PC-3 (cell line): ENCODE results near the gene DLD. TPM values are rescaled to one million over a fixed set of nuclear protein-coding genes. Genes with fewer than 3 reads are reported as not detected.
A peak's percentile ranks its signal among the peaks of the same experiment; 100 is the strongest.
"Not testable (repeated sequence)": the region's sequence is repeated elsewhere in the genome, so short reads cannot be mapped to it uniquely, and the experiment has no call there.

Experiments used
- ATAC-seq: fragments of 200-7000 bp; cut with Tn5 transposase; 2 replicates; pipeline ENCODE4 v1.9.1; 2020; ENCODE audit warnings: mild to moderate bottlenecking, moderate library complexity
- BruUV-seq: library from RNA; stranded (reverse); fragments of 400-500 nt; replicated peaks from 2 replicates; lab custom pipeline; 2021; lab: Mats Ljungman, UMichigan
- CTCF ChIA-PET: fragments of 300-600 bp; sonication (Branson Sonifier 250); formaldehyde crosslinking; loops from one replicate; lab custom pipeline; 2022; ENCODE audit warnings: antibody characterized with exemption; lab: Charles Lee
- POLR2A ChIA-PET: fragments of 300-600 bp; sonication (Branson Sonifier 250); formaldehyde crosslinking; loops from one replicate; lab custom pipeline; 2022; ENCODE audit warnings: antibody characterized with exemption; ENCODE audit not compliant: unreplicated experiment; lab: Charles Lee
- DNase-seq: peaks from one replicate; pipeline ENCODE4 v3.0.0-alpha.2; 2015
- H2AFZ ChIP-seq: fragments of 300-600 bp; sonication (generic); 2 replicates; pipeline ENCODE4 v1.6.0; 2016; ENCODE audit warnings: antibody characterized with exemption, low read length
- H3F3A ChIP-seq: fragments of 300-600 bp; sonication (generic); one replicate; pipeline ENCODE4 v1.6.0; 2017; ENCODE audit warnings: antibody characterized with exemption, low read length, control low read depth, mild to moderate bottlenecking; ENCODE audit not compliant: unreplicated experiment
- H3K27ac ChIP-seq: fragments of 300-600 bp; sonication (generic); 2 replicates; pipeline ENCODE4 v1.5.1; 2016; ENCODE audit warnings: mild to moderate bottlenecking, low read length
- H3K27me3 ChIP-seq: fragments of 300-600 bp; sonication (generic); 2 replicates; pipeline ENCODE4 v1.6.1; 2016; ENCODE audit warnings: low read length, mixed read lengths
- H3K36me3 ChIP-seq: fragments of 300-600 bp; sonication (generic); 2 replicates; pipeline ENCODE4 v1.6.1; 2016; ENCODE audit warnings: low read depth, mixed run types, low read length, mixed read lengths
- H3K4me1 ChIP-seq: fragments of 300-600 bp; sonication (generic); 2 replicates; pipeline ENCODE4 v1.5.1; 2016; ENCODE audit warnings: low read length; ENCODE audit not compliant: insufficient read depth
- H3K4me2 ChIP-seq: fragments of 300-600 bp; sonication (generic); 2 replicates; pipeline ENCODE4 v1.6.0; 2016; ENCODE audit warnings: low read length
- H3K4me3 ChIP-seq: fragments of 300-600 bp; sonication (generic); 2 replicates; pipeline ENCODE4 v1.5.1; 2016; ENCODE audit warnings: mild to moderate bottlenecking, low read length, mixed read lengths
- H3K79me2 ChIP-seq: fragments of 300-600 bp; sonication (generic); 2 replicates; pipeline ENCODE4 v1.6.1; 2017; ENCODE audit warnings: low read length, mixed read lengths
- H3K9ac ChIP-seq: fragments of 300-600 bp; sonication (generic); 2 replicates; pipeline ENCODE4 v1.6.0; 2016; ENCODE audit warnings: mild to moderate bottlenecking, low read length
- H3K9me2 ChIP-seq: fragments of 300-600 bp; sonication (generic); replicated peaks from 2 replicates; pipeline ENCODE4 v1.6.1; 2016; ENCODE audit warnings: mixed run types, low read length, mixed read lengths
- H3K9me3 ChIP-seq: fragments of 300-600 bp; sonication (generic); 2 replicates; pipeline ENCODE4 v1.6.1; 2016; ENCODE audit warnings: low read length, mixed read lengths
- H4K20me1 ChIP-seq: fragments of 300-600 bp; sonication (generic); 2 replicates; pipeline ENCODE4 v1.6.1; 2016; ENCODE audit warnings: low read length, mixed read lengths
- CTCF ChIP-seq: fragments of 300-600 bp; sonication (generic); conservative IDR thresholded peaks from 2 replicates; pipeline ENCODE4 v1.5.1; 2017; ENCODE audit warnings: antibody characterized with exemption, low read depth, mild to moderate bottlenecking, low read length
- EZH2 ChIP-seq: fragments of 300-600 bp; sonication (generic); IDR thresholded peaks from one replicate; pipeline ENCODE4 v1.6.1; 2017; ENCODE audit warnings: antibody characterized with exemption, mild to moderate bottlenecking, low read length; ENCODE audit not compliant: unreplicated experiment
- EZH2phosphoT487 ChIP-seq: fragments of 300-600 bp; sonication (generic); IDR thresholded peaks from 2 replicates; pipeline ENCODE4 v1.6.1; 2018; ENCODE audit warnings: mild to moderate bottlenecking, antibody characterized with exemption, low read length, borderline replicate concordance
- intact Hi-C: fragments of 100-400 bp; cut with micrococcal nuclease; formaldehyde crosslinking; loops from 2 replicates; pipeline ENCODE4 v1.9.0; 2023
- total RNA-seq: library from RNA; depleted of rRNA; stranded (reverse); fragments of >200 nt; gene quantifications from 2 replicates; pipeline ENCODE4 v1.2.3, GENCODE V29; 2014

Gene DLD
- total RNA-seq, 1 experiment from 2014 or later: 64.0 TPM

- H2AFZ ChIP-seq: peak overlapping the region; percentile 96
- H3F3A ChIP-seq: no peaks in the 10 kb centered on the region
- peak overlapping the region; percentile 81 for H3K4me3 ChIP-seq
- ATAC-seq (peak; percentile 1; the same call in 1 of the 2 replicates), DNase-seq (peak; percentile 5)
- no peaks in the 10 kb centered on the region for H3K27me3 ChIP-seq
- peak overlapping the region; percentile 81 for H3K4me2 ChIP-seq
- POLR2A ChIA-PET: no interaction called here
- TF ChIP-seq CTCF: no peak
- no peak for TF ChIP-seq EZH2
- TF ChIP-seq EZH2phosphoT487: no peak
- H3K4me1 ChIP-seq: peaks cover 31% of the 10 kb centered on the region
- intact Hi-C loops: loop anchor here (5.0 to 10.0 kb wide), 3 partner anchors 112 to 204 kb away; partner anchors contain the start of gene LAMB1
- peaks cover 8% of the 10 kb centered on the region; the same call in 1 of the 2 replicates for H3K36me3 ChIP-seq
- H3K9me3 ChIP-seq: no peaks in the 10 kb centered on the region
- H3K9ac ChIP-seq: peak overlapping the region; percentile 88
- TSS peak; percentile 98 for BruUV-seq
- CTCF ChIA-PET: no interaction called here
- peak overlapping the region; percentile 71; the same call in 1 of the 2 replicates for H3K27ac ChIP-seq
- H3K9me2 ChIP-seq: no peaks in the 10 kb centered on the region
- H3K79me2 ChIP-seq: peaks cover 43% of the 10 kb centered on the region
- H4K20me1 ChIP-seq: peaks cover 4% of the 10 kb centered on the region; the same call in 1 of the 2 replicates
These were observed 456 bp upstream of the DLD start for GRCh38 chr7:107890493-107890961.

DNA sequence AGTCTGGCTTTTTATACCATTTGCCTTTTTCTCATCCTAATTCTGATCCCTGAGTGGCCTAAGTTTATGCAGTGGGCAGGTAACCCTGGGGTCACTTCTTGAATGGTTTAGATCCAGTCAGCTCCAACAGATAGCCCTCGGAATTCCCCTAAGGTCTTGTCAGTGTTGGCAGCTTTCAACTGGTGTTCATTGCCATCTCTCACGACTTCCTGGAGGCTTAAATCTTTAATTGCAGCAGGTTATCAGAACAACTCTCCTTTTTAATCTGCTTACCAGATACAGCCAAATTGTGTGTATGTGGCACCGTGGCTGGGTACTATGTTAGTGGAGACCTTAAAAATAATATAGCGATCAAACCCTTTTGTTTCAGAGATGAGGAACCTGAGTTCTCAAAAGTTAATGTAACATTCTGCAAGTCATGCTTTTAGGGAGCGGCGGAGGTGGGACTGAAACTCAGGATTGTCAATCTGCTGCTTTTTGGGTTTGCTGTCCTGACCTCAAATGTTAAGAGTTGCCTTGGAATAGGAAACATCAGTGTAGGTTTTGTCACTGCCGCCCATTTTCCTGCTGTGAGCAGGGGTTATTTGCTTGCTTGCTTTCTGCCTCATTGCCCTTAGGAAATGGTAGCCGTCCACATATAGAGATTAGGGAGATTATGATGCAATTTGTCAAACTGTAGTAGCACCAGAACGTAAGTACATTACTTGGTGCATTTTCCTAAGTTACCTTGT, 818 bp downstream of the DLD start:
- TF ChIP-seq EZH2phosphoT487 (no peak), CTCF (no peak), EZH2 (no peak)
- no TSS peak for BruUV-seq

DNA sequence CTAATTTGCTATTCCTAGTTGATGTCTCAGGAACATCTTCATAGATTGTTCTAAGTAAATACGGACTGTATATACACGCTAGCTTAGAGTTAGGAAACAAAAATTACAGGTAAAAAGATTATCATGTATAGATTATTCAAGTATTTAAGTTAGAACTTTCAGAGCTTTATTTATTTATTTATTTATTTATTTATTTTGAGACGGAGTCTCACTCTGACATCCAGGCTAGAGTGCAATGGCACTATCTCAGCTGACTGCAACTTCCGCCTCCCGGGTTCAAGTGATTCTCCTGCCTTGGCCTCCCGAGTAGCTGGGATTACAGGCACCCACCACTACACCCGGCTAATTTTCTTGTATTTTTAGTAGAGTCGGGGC, 1.4 kb downstream of the DLD start:
- BruUV-seq, POLR2A ChIA-PET: not testable (repeated sequence)

More for the DNA sequence above, 818 bp downstream of the DLD start:
- Histone ChIP-seq H3K9me3 (no peaks in the 10 kb centered on the region), H3K27me3 (no peaks in the 10 kb centered on the region), H3K9ac (peak overlapping the region; percentile 88), H3K36me3 (peaks cover 12% of the 10 kb centered on the region; the same call in 1 of the 2 replicates), H3K4me3 (peak overlapping the region; percentile 81), H3K4me2 (peak overlapping the region; percentile 81), H3F3A (no peaks in the 10 kb centered on the region), H2AFZ (peak overlapping the region; percentile 96), H3K79me2 (peaks cover 55% of the 10 kb centered on the region), H3K27ac (peak overlapping the region; percentile 71), H4K20me1 (peaks cover 14% of the 10 kb centered on the region), H3K4me1 (peaks cover 31% of the 10 kb centered on the region), H3K9me2 (no peaks in the 10 kb centered on the region)
- ATAC-seq: peak; percentile 7
- ChIA-PET CTCF (no interaction called here), POLR2A (no interaction called here)
- intact Hi-C loops: loop anchor here (5.0 to 10.0 kb wide), 3 partner anchors 110 to 203 kb away; partner anchors contain the start of gene LAMB1
- no peak for DNase-seq

More for the DNA sequence above, 1.4 kb downstream of the DLD start:
- H3K27ac ChIP-seq, H3K27me3 ChIP-seq, H3K9me3 ChIP-seq, H3F3A ChIP-seq, CTCF ChIA-PET, H3K9me2 ChIP-seq, ATAC-seq, DNase-seq: not testable (repeated sequence)
- Histone ChIP-seq H3K36me3 (peaks cover 14% of the 10 kb centered on the region; the same call in 1 of the 2 replicates), H4K20me1 (peaks cover 14% of the 10 kb centered on the region), H3K4me3 (peak overlapping the region; percentile 81), H3K4me1 (peaks cover 31% of the 10 kb centered on the region), H2AFZ (0 out of 2 replicates have a peak overlapping the region, but pooled peaks have one; percentile 96), H3K4me2 (peak overlapping the region; percentile 81), H3K79me2 (peaks cover 61% of the 10 kb centered on the region), H3K9ac (peak overlapping the region; percentile 88)
- intact Hi-C loops: loop anchor here (5.0 to 10.0 kb wide), 3 partner anchors 110 to 202 kb away; partner anchors contain the start of gene LAMB1
